ENCODE measurements around the gene MYL7.

GRCh38 chr7:44134943-44135628, 6.0 kb downstream of the MYL7 start:
- no peak for TF ChIP-seq POLR2AphosphoS5 (IDR thresholded peaks at IDR 0.05)
- TF ChIP-seq POLR2A (IDR thresholded peaks at IDR 0.05; ENCODE audit: low read depth): no peak
- TF ChIP-seq CTCF (IDR thresholded peaks at IDR 0.05): no peak
- TF ChIP-seq EP300 (IDR thresholded peaks at IDR 0.05): no peak
